ENCODE measurements around the gene FAM53A. TPM values are rescaled to one million over a fixed set of nuclear protein-coding genes. Genes with fewer than 3 reads are reported as not detected.

FAM53A gene
- total and polyA plus RNA-seq, 2 of the 4 experiments (the other 2 are of a cell fraction): 2.0 to 3.1 TPM

DNA sequence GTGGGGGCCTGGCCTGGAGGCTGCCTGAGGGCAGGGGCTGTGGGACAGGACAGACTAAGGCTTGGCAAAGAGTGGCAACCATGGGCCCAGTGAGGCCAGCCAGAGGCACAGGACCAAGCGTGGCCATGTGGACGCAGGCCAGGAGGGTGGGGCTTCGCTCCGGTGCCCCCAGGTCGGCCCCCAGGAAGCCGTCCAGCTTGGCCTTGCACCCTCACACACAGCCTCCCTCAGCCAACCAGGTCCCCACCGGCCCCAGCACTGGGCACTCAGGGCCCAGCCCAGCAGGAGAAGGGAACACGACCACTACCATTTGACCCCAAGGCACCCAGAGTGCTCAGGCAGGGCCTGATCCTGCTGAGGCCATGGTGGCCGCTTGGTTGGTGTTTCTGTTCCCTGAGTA lies 57.2 kb downstream of the FAM53A start (continued):
- TF ChIP-seq FOS (IDR thresholded peaks at IDR 0.05; ENCODE audit: low read depth, low read length): no peak
- no peak for TF ChIP-seq POLR2A (IDR thresholded peaks at IDR 0.05; ENCODE audit: low read depth, low read length)

DNA sequence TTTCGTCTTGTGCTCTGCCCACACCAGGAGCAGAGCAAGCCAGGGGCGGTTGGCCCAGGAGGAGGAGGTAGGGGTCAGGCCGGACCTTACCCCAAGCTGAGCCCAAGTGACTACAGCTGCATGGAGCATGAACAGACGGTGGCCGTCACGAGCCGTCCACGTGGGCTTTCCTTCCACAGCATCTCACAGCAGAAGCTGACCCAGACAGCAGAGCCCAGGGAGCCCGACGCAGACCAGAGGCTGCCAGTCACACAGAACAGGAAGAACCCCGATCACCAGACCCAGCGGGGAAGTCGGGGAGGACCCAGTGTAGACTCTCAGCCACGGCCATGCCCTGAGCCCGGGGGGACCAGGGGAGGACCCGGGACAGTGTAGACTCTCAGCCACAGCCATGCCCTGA lies 58.0 kb downstream of the FAM53A start:
- H4K5ac ChIP-seq (ENCODE audit: low read depth, low read length): no peak overlapping the region
- no peaks in the 10 kb centered on the region for H3K36me3 ChIP-seq (ENCODE audit: control insufficient read depth, insufficient read depth, low read length)
- H2BK15ac ChIP-seq (ENCODE audit: low read depth, low read length): no peak overlapping the region
- WGBS, 2 experiments (ENCODE audit: extremely low coverage in 2 of 2, insufficient read length in 1 of 2): 90% methylated on average over 9 of the region's 16 CpGs; no CpG with 5 or more reads in 1 of the 2 experiments
- no peak overlapping the region for H3K4me2 ChIP-seq (ENCODE audit: low read depth, low read length)
- H4K91ac ChIP-seq (ENCODE audit: insufficient read depth, low read depth, low read length): no peak overlapping the region
- no peaks in the 10 kb centered on the region for H3K9me1 ChIP-seq (ENCODE audit: insufficient read depth, low read length)
- H3K9ac ChIP-seq (ENCODE audit: low read depth, low read length): no peak overlapping the region
- in situ Hi-C loops (cut with MboI; ENCODE audit: low sequenced_read_pairs): loop anchor here (25.0 kb wide), 1 partner anchor 464 kb away; the partner anchor contains the start of gene SPON2
- no peak overlapping the region for H2BK120ac ChIP-seq (ENCODE audit: low read depth, low read length)
- H3K23ac ChIP-seq (ENCODE audit: low read depth, low read length): no peak overlapping the region
- H3K56ac ChIP-seq (ENCODE audit: extremely low read depth, insufficient read depth, low read length): no peak overlapping the region
- DNase-seq (no peak), ATAC-seq (ENCODE audit: low read depth) (no peak)
- intact Hi-C loops (cut with micrococcal nuclease): no loop called here
- H3K9me3 ChIP-seq (ENCODE audit: control insufficient read depth, insufficient read depth, low read length): no peaks in the 10 kb centered on the region
- no peak overlapping the region for H2BK20ac ChIP-seq (ENCODE audit: low read depth, low read length)
- H3K79me1 ChIP-seq (ENCODE audit: low read depth in 1 of 2, low read length in 2 of 2): no peaks in the 10 kb centered on the region
- H3K18ac ChIP-seq (ENCODE audit: low read depth, low read length): no peak overlapping the region
- ChIA-PET POLR2A (ENCODE audit: unreplicated experiment) (no interaction called here), CTCF (no interaction called here)
- no peaks in the 10 kb centered on the region for H3K4me1 ChIP-seq (ENCODE audit: control insufficient read depth, insufficient read depth, low read length)
- H3K27me3 ChIP-seq (ENCODE audit: control insufficient read depth, insufficient read depth, low read length): no peaks in the 10 kb centered on the region
- no peak overlapping the region for H4K8ac ChIP-seq (ENCODE audit: low read depth in 2 of 2, low read length in 2 of 2)
- H2AK9ac ChIP-seq (replicated peaks; ENCODE audit: low read depth, low read length, poor library complexity): no peak overlapping the region
- no peak for TF ChIP-seq SMC3 (IDR thresholded peaks at IDR 0.05; ENCODE audit: low read depth, low read length)
- TF ChIP-seq MXI1 (IDR thresholded peaks at IDR 0.05; ENCODE audit: borderline replicate concordance, low read depth, low read length): no peak
- TF ChIP-seq, protein P1, sequence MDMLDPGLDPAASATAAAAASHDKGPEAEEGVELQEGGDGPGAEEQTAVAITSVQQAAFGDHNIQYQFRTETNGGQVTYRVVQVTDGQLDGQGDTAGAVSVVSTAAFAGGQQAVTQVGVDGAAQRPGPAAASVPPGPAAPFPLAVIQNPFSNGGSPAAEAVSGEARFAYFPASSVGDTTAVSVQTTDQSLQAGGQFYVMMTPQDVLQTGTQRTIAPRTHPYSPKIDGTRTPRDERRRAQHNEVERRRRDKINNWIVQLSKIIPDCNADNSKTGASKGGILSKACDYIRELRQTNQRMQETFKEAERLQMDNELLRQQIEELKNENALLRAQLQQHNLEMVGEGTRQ (IDR thresholded peaks at IDR 0.05; ENCODE audit: low read depth, low read length): no peak
- TF ChIP-seq FOS (IDR thresholded peaks at IDR 0.05; ENCODE audit: low read depth, low read length): no peak
- no peak for TF ChIP-seq CEBPB (IDR thresholded peaks at IDR 0.05; ENCODE audit: low read depth, low read length)
- no peak for TF ChIP-seq NFE2L2 (IDR thresholded peaks at IDR 0.05; ENCODE audit: low read depth, low read length)
- TF ChIP-seq MAZ (IDR thresholded peaks at IDR 0.05; ENCODE audit: borderline replicate concordance, low read depth, low read length): no peak
- no peak overlapping the region for H2AK5ac ChIP-seq (ENCODE audit: low read depth, low read length)
- dilution Hi-C loops (cut with HindIII; ENCODE audit: low sequenced_read_pairs, unreplicated experiment): no loop called here
- no peak overlapping the region for H2BK5ac ChIP-seq (ENCODE audit: low read depth, low read length, poor library complexity, severe bottlenecking)
- no peak overlapping the region for H3K4me3 ChIP-seq (ENCODE audit: insufficient read depth, low read depth, low read length)
- no peak overlapping the region for H3K14ac ChIP-seq (replicated peaks; ENCODE audit: low read depth, low read length)
- BruUV-seq (replicated peaks): no TSS peak
- no peak overlapping the region for H2AFZ ChIP-seq (replicated peaks; ENCODE audit: low read length, poor library complexity)
- H4K20me1 ChIP-seq (ENCODE audit: insufficient read depth, low read length): no peaks in the 10 kb centered on the region; the same call in 1 of the 2 replicates
- no peak overlapping the region for H3K4ac ChIP-seq (ENCODE audit: low read depth, low read length)
- no peak overlapping the region for H3K27ac ChIP-seq (ENCODE audit: insufficient read depth, low read length)
